HFFc6 (cell line): ENCODE measurements around the gene ABCA4. TPM values are rescaled to one million over a fixed set of nuclear protein-coding genes. Genes with fewer than 3 reads are reported as not detected.
A peak's percentile ranks its signal among the peaks of the same experiment; 100 is the strongest.
"Not testable (repeated sequence)": the region's sequence is repeated elsewhere in the genome, so short reads cannot be mapped to it uniquely, and the experiment has no call there.

ENCODE experiments used
- DNase-seq: peaks from one replicate; pipeline ENCODE4 v3.0.0-alpha.2; 2018
- H3K27ac Mint-ChIP-seq: 2 replicates; pipeline ENCODE4 v1.8.0; 2020; ENCODE audit warnings: mild to moderate bottlenecking, mixed read lengths
- H3K27me3 Mint-ChIP-seq: 2 replicates; pipeline ENCODE4 v1.8.0; 2021; ENCODE audit warnings: mild to moderate bottlenecking, moderate library complexity, mixed read lengths; ENCODE audit not compliant: insufficient read depth
- H3K36me3 Mint-ChIP-seq: 2 replicates; pipeline ENCODE4 v1.8.0; 2021; ENCODE audit warnings: low read depth, mixed read lengths
- H3K4me1 Mint-ChIP-seq: 2 replicates; pipeline ENCODE4 v1.8.0; 2020; ENCODE audit warnings: low read depth, mixed read lengths
- H3K4me3 Mint-ChIP-seq: 2 replicates; pipeline ENCODE4 v1.8.0; 2020; ENCODE audit warnings: mild to moderate bottlenecking, moderate library complexity, mixed read lengths
- H3K9me3 Mint-ChIP-seq: 2 replicates; pipeline ENCODE4 v1.8.0; 2020; ENCODE audit warnings: mild to moderate bottlenecking, mixed read lengths
- total RNA-seq, 6 experiments: library from RNA; stranded (reverse); fragmentation: NEBNext Ultra II Directional; extraction: Animal tissue kit (Norgen Biotek cat#: 25700); gene quantifications; 2 replicates in 1 of 6; 3 replicates in 5 of 6; pipeline ENCODE4 v1.2.3, GENCODE V29; 2021
- TF ChIP-seq, protein P1 (sequence below): fragments of 200-600 bp; sonication (generic); IDR thresholded peaks from 2 replicates; pipeline ENCODE4 v1.5.0; 2021; ENCODE audit warnings: antibody characterized with exemption, mild to moderate bottlenecking

The ABCA4 gene
- total RNA-seq, 6 experiments from 2014 or later = 0.03 to 0.09 (median 0.05) TPM; not detected in 3

DNA sequence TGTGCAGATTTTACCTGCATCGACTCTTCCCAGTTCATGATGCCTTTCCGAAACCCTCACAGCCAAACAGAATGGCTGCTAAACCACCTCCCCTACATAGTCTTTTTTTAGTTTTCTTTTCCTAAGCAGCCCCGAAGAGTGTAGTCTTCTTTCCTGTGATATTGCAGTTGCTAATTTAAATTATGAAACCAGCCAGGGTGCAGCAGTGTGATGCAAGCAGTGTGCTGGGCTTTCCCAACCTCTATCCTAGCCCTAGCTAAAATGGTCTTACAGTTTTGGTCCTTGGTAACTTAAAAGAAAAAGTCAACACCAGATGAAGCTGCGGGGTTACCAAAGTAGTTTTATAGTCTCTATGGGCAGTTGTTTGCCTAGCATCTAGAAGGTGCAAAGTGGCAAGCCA is 129.7 kb downstream of the ABCA4 start:
- DNase-seq = no peak
- H3K4me1 Mint-ChIP-seq = peaks cover 27% of the 10 kb centered on the region
- no peak overlapping the region for H3K27ac Mint-ChIP-seq
- H3K36me3 Mint-ChIP-seq = no peaks in the 10 kb centered on the region
- TF ChIP-seq, protein P1, sequence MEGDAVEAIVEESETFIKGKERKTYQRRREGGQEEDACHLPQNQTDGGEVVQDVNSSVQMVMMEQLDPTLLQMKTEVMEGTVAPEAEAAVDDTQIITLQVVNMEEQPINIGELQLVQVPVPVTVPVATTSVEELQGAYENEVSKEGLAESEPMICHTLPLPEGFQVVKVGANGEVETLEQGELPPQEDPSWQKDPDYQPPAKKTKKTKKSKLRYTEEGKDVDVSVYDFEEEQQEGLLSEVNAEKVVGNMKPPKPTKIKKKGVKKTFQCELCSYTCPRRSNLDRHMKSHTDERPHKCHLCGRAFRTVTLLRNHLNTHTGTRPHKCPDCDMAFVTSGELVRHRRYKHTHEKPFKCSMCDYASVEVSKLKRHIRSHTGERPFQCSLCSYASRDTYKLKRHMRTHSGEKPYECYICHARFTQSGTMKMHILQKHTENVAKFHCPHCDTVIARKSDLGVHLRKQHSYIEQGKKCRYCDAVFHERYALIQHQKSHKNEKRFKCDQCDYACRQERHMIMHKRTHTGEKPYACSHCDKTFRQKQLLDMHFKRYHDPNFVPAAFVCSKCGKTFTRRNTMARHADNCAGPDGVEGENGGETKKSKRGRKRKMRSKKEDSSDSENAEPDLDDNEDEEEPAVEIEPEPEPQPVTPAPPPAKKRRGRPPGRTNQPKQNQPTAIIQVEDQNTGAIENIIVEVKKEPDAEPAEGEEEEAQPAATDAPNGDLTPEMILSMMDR = no peak
- no peak overlapping the region for H3K4me3 Mint-ChIP-seq
- H3K9me3 Mint-ChIP-seq = no peaks in the 10 kb centered on the region
- peaks cover 9% of the 10 kb centered on the region for H3K27me3 Mint-ChIP-seq

DNA sequence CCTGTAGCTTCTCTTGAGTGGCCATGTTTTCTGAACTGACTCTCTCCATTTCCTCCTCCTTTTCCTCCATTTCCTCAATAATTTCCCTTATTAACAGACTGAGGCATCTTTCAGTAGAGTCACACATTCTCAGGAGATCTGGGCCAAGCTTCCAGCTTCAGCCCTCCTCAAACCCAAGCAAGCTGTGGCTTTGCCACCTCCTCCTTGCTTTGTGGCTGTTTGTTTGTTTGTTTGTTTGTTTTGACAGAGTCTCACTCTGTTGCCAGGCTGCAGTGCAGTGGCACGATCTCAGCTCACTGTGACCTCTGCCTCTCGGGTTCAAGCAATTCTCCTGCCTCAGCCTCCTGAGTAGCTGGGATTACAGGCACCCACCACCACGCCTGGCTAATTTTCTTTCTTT is 130.5 kb downstream of the ABCA4 start:
- not testable (repeated sequence) for H3K27ac Mint-ChIP-seq

DNA sequence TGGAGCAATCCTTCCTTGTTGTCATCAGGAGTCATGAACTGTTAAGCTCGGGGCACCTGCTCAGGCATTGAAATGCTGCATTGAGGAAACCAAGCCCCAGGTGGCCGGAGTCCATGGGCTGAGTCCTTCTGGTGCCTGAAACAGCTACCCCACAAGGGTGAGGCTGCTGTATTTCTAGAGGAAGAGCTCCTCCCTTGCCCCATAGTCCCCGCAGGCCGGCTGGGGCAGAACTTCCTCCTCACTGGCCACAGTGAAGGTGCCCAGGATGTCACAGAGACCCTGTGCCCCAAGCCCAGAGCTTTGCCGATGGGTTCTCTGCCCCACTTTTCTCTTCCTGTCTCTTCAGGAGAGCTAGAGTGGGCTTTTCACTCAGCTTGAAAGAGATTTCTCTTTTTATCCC is 130.9 kb downstream of the ABCA4 start:
- TF ChIP-seq, protein P1 = no peak
- H3K36me3 Mint-ChIP-seq = no peaks in the 10 kb centered on the region
- no peak overlapping the region for H3K27ac Mint-ChIP-seq
- peaks cover 27% of the 10 kb centered on the region for H3K4me1 Mint-ChIP-seq
- H3K27me3 Mint-ChIP-seq = peaks cover 5% of the 10 kb centered on the region
- H3K4me3 Mint-ChIP-seq = no peak overlapping the region
- H3K9me3 Mint-ChIP-seq = no peaks in the 10 kb centered on the region
- DNase-seq = no peak

More for the DNA sequence above, 130.5 kb downstream of the ABCA4 start:
- not testable (repeated sequence) for DNase-seq, H3K4me3 Mint-ChIP-seq, H3K27me3 Mint-ChIP-seq, H3K9me3 Mint-ChIP-seq, H3K36me3 Mint-ChIP-seq
- H3K4me1 Mint-ChIP-seq = peaks cover 27% of the 10 kb centered on the region

DNA sequence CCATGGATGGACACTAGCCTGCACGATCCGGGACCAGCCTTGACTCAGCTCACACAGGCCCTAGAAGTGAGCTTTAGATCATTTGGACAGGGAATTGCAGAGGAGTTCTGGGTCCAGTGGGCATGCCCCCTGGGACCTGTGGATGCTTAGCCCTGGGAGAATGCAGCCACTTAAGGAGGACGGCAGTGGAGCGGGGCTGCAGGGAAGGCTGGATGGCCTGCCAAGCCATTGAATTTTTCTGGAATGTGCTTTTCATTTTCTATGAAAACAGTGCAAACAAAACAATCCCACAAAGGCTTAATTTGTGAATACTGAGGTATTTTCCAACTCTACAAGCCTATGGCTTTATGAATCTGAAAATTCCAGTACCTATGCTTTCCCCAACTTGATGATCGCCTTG is 131.3 kb downstream of the ABCA4 start:
- Mint-ChIP-seq H3K27me3 (peaks cover 5% of the 10 kb centered on the region), H3K27ac (no peak overlapping the region), H3K4me3 (no peak overlapping the region), H3K36me3 (no peaks in the 10 kb centered on the region), H3K4me1 (peaks cover 27% of the 10 kb centered on the region), H3K9me3 (no peaks in the 10 kb centered on the region)
- no peak for DNase-seq
- TF ChIP-seq, protein P1 = no peak

DNA sequence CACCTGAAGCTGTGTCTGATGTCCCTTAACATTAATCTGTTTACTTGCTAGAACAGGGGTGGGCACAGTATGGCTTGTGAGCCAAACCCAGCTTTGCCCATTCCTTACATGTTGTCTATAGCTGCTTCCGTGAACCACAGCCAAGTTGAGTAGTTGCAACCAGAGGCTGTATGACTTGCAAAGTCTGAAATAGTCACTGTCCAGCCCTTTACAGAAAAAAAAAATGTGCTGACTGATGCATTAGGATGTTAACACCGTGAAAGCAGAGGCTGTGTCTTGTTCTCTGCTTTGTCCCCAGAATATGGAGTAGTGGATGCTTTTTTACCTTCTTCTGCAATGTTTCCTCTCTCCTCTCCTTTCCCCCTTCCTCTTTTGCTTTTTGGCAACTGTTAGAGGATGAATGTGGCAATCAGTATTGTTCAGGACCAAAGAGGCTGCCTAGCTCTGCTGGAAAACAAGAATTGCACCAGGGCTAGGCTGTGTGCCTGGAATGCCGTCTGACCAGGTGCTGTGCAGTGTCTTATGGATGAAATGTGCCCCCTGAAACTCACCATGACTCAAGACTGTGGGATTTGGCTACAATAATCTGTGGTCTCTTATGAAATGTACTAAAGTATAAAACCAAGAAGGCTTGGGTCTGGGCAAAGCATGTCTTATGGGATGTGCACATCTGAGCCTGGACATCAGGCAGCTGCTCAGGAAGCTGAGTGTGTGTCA is 132.2 kb downstream of the ABCA4 start:
- Mint-ChIP-seq H3K27ac (peak overlapping the region; percentile 74), H3K36me3 (no peaks in the 10 kb centered on the region), H3K4me1 (peaks cover 23% of the 10 kb centered on the region), H3K9me3 (no peaks in the 10 kb centered on the region), H3K4me3 (no peak overlapping the region; the same call in 1 of the 2 replicates), H3K27me3 (peaks cover 5% of the 10 kb centered on the region)
- DNase-seq = peak; percentile 50
- TF ChIP-seq, protein P1 = no peak

DNA sequence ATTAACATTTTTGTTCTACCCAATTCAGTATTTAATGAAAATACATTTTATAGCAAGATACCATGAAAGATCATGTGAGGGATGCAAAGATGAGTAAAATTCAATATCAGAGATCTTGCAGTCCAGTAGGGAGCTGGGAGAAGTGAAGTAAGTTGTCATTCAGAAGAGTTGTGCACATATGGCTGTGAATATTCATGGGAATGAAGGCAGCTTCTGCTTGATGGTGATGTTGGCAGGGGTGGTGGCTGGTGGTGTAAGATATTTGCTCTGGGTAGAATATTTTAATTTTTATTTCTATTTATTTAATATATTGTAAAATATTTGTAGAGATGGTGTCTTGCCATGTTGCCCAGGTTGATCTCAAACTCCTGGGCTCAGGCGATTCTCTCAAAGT is 139.7 kb downstream of the ABCA4 start:
- Mint-ChIP-seq H3K4me3 (no peak overlapping the region), H3K9me3 (no peaks in the 10 kb centered on the region), H3K27ac (peak overlapping the region; percentile 79; the same call in 1 of the 2 replicates), H3K36me3 (no peaks in the 10 kb centered on the region), H3K4me1 (peaks cover 52% of the 10 kb centered on the region), H3K27me3 (no peaks in the 10 kb centered on the region; the same call in none of the 2 replicates)
- TF ChIP-seq, protein P1 = no peak
- DNase-seq = no peak
